CD4-positive, alpha-beta T cell treated with Interleukin-4 for 1 hour (primary cell): ENCODE data around the gene KLF9.
A peak's percentile ranks its signal among the peaks of the same experiment; 100 is the strongest.

ENCODE experiments used
- DNase-seq, 2 donors: peaks; one replicate each; pipeline ENCODE4 v3.0.0-alpha.2; 2020 to 2022

The KLF9 gene

GRCh38 chr9:70352356-70352755 lies 62.1 kb downstream of the KLF9 start:
- no peak for DNase-seq

GRCh38 chr9:70347046-70347445 lies 67.4 kb downstream of the KLF9 start:
- no peak for DNase-seq

- DNase-seq = peak in 1 of 2 donors; percentile 48
These were observed 73.9 kb downstream of the KLF9 start for GRCh38 chr9:70340572-70340971.
